Mesenchymal stem cell (in vitro differentiated cells and primary cell): ENCODE measurements around the gene SEMG1.

Experiments used
- DNase-seq: peaks from one replicate; pipeline ENCODE4 v3.0.0-alpha.2; 2013
- H2AFZ ChIP-seq: one replicate; pipeline ENCODE4 v1.6.1; 2013; ENCODE audit warnings: low read depth, mild to moderate bottlenecking, control low read depth, inconsistent platforms, low read length, moderate library complexity
- H2AK5ac ChIP-seq: 2 replicates; pipeline ENCODE4 v1.6.1; 2013; ENCODE audit warnings: low read length, moderate library complexity, mild to moderate bottlenecking, inconsistent platforms; ENCODE audit not compliant: severe bottlenecking
- H2BK120ac ChIP-seq: one replicate; pipeline ENCODE4 v1.6.1; 2013; ENCODE audit warnings: low read depth, mild to moderate bottlenecking, inconsistent platforms, low read length, moderate library complexity
- H2BK12ac ChIP-seq, 2 experiments: one replicate each; pipeline ENCODE4 v1.6.1; 2013; ENCODE audit warnings: inconsistent platforms in 2 of 2, low read length in 2 of 2, mild to moderate bottlenecking in 2 of 2, moderate library complexity in 2 of 2, control low read depth in 1 of 2
- H2BK15ac ChIP-seq: one replicate; pipeline ENCODE4 v1.6.1; 2013; ENCODE audit warnings: mild to moderate bottlenecking, low read depth, inconsistent platforms; ENCODE audit not compliant: poor library complexity, severe bottlenecking
- H2BK5ac ChIP-seq: 2 replicates; pipeline ENCODE4 v1.6.1; 2013; ENCODE audit warnings: low read depth, mild to moderate bottlenecking, low read length, control low read depth, inconsistent platforms; ENCODE audit not compliant: poor library complexity, severe bottlenecking
- H3K14ac ChIP-seq, 2 experiments: one replicate each; pipeline ENCODE4 v1.6.1; 2013; ENCODE audit warnings: inconsistent platforms in 2 of 2, low read length in 2 of 2, control low read depth in 1 of 2, mild to moderate bottlenecking in 1 of 2, moderate library complexity in 1 of 2
- H3K18ac ChIP-seq, 2 experiments: one replicate each; pipeline ENCODE4 v1.6.1; 2013; ENCODE audit warnings: inconsistent platforms in 2 of 2, low read length in 2 of 2, control low read depth in 1 of 2, low read depth in 1 of 2, mild to moderate bottlenecking in 1 of 2
- H3K23ac ChIP-seq, 2 experiments: one replicate each; pipeline ENCODE4 v1.6.1; 2013; ENCODE audit warnings: inconsistent platforms in 2 of 2, low read length in 2 of 2, mild to moderate bottlenecking in 2 of 2, moderate library complexity in 2 of 2, control low read depth in 1 of 2
- H3K27ac ChIP-seq: 2 replicates; pipeline ENCODE4 v1.5.1; 2013; ENCODE audit warnings: mild to moderate bottlenecking, moderate library complexity, low read length, control low read depth, inconsistent platforms; ENCODE audit not compliant: poor library complexity, severe bottlenecking
- H3K27me3 ChIP-seq, 2 experiments: 2 replicates each; pipeline versions ENCODE4 v1.6.1 to v1.7.0; 2013; ENCODE audit warnings: low read length in 2 of 2, mild to moderate bottlenecking in 2 of 2, moderate library complexity in 2 of 2, control low read depth in 1 of 2, inconsistent platforms in 1 of 2; ENCODE audit not compliant: control insufficient read depth in 1 of 2, insufficient read depth in 1 of 2
- H3K36me3 ChIP-seq, 2 experiments: 2 replicates each; pipeline versions ENCODE4 v1.6.1 to v1.7.0; 2013; ENCODE audit warnings: low read length in 2 of 2, control low read depth in 1 of 2, inconsistent platforms in 1 of 2, low read depth in 1 of 2, mild to moderate bottlenecking in 1 of 2; ENCODE audit not compliant: insufficient read depth in 2 of 2, control insufficient read depth in 1 of 2
- H3K4ac ChIP-seq, 2 experiments: one replicate each; pipeline ENCODE4 v1.6.1; 2013; ENCODE audit warnings: inconsistent platforms in 2 of 2, low read length in 2 of 2, mild to moderate bottlenecking in 2 of 2, moderate library complexity in 2 of 2, control low read depth in 1 of 2, low read depth in 1 of 2
- H3K4me1 ChIP-seq: 2 replicates; pipeline ENCODE4 v1.6.1; 2013; ENCODE audit warnings: low read depth, low read length, control low read depth; ENCODE audit not compliant: control insufficient read depth, insufficient read depth
- H3K4me2 ChIP-seq: 2 replicates; pipeline ENCODE4 v1.6.1; 2013; ENCODE audit warnings: low read length, mild to moderate bottlenecking, inconsistent platforms; ENCODE audit not compliant: poor library complexity, severe bottlenecking
- H3K4me3 ChIP-seq, 2 experiments: 2 replicates each; pipeline versions ENCODE4 v1.5.1 to v1.7.0; 2013; ENCODE audit warnings: low read length in 2 of 2, mild to moderate bottlenecking in 2 of 2, control low read depth in 1 of 2, low read depth in 1 of 2; ENCODE audit not compliant: insufficient read depth in 1 of 2
- H3K79me1 ChIP-seq: replicated peaks from 2 replicates; pipeline ENCODE4 v1.6.1; 2013; ENCODE audit warnings: mild to moderate bottlenecking, control low read depth, low read length, inconsistent platforms; ENCODE audit not compliant: poor library complexity, severe bottlenecking
- H3K9ac ChIP-seq: 2 replicates; pipeline ENCODE4 v1.7.0; 2013; ENCODE audit warnings: mild to moderate bottlenecking, low read length, moderate library complexity
- H3K9me3 ChIP-seq: 2 replicates; pipeline ENCODE4 v1.7.0; 2013; ENCODE audit warnings: mild to moderate bottlenecking, low read length; ENCODE audit not compliant: control insufficient read depth
- H4K8ac ChIP-seq: one replicate; pipeline ENCODE4 v1.6.1; 2013; ENCODE audit warnings: inconsistent platforms, mild to moderate bottlenecking, low read length, moderate library complexity
- H4K91ac ChIP-seq: one replicate; pipeline ENCODE4 v1.6.1; 2013; ENCODE audit warnings: mild to moderate bottlenecking, low read length, inconsistent platforms
- WGBS: methylation state at CpG from one replicate; pipeline ENCODE4 v1.1.7; 2013; ENCODE audit warnings: mixed read lengths; 5-methylcytosine and 5-hydroxymethylcytosine counted together

SEMG1 gene

DNA sequence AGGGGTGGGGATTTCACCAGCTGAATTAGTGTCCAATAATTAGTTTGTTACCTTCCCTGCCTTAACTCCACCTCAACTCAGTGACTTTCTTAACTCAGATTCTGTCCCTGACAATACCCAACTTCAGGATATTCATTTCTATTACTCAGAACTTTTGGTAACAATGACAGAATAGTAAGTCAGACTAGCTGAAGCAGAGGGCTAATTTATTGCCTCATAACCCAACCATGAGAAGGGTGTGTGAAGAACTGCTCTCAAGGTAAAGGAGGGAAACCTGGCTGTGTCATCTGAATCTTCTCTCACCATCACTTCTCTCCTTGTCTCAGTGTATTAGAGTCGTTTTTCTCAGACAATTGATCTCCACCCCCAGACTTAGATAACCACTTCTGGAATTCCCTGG lies 33.3 kb upstream of the SEMG1 start:
- Histone ChIP-seq H3K9ac (no peak overlapping the region), H4K91ac (no peak overlapping the region), H2BK15ac (no peak overlapping the region), H2BK5ac (no peak overlapping the region), H3K4me2 (no peak overlapping the region), H3K14ac (no peak overlapping the region), H3K9me3 (peaks cover 7% of the 10 kb centered on the region), H2BK12ac (no peak overlapping the region), H3K18ac (no peak overlapping the region), H3K4ac (no peak overlapping the region), H2BK120ac (no peak overlapping the region), H3K79me1 (no peaks in the 10 kb centered on the region), H2AK5ac (no peak overlapping the region), H3K36me3 (no peaks in the 10 kb centered on the region), H3K4me3 (no peak overlapping the region), H3K23ac (no peak overlapping the region), H4K8ac (no peak overlapping the region), H3K27me3 (peaks cover 0 to 8% of the 10 kb centered on the region in 2 experiments), H3K27ac (no peak overlapping the region), H2AFZ (no peak overlapping the region), H3K4me1 (no peaks in the 10 kb centered on the region)
- no peak for DNase-seq
- 14% methylated on average over 1 of the region's 1 CpG for WGBS

DNA sequence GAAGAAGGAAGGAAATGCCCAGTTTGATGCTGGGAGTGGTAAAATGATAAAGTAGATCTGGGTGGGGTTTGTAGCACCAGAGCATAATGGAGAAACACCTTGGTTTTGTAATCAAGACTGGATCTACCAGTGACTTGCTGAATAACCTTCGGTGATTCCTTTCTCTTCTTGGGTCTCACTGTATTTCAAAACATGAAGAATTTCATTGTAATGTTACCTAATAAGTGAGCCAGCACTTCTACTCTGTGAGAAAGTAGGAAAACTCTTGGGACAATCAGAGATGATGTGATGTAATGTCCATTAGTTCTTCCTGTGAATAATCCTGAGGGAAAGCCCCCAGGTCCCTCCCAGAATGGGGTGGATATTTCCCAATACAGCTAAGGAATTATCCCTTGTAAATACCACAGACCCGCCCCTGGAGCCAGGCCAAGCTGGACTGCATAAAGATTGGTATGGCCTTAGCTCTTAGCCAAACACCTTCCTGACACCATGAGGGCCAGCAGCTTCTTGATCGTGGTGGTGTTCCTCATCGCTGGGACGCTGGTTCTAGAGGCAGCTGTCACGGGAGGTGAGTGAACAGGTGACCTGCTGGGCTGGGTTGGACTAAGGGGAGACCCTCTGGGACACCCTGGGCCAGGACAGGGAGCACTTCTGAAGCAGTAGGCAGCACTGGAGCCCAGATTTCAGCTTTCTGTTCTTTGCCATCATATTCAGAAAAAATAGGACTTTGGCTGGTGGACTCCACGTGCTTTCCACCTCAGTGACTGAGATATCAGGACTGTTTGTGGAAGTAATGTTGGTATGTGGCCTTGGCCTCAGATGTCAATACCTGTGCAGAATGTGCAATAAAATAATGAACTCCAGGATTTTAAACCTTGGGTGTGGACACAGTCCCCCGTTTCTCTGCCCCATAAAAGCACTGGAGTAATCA lies 32.1 kb upstream of the SEMG1 start, which contains the start of gene PI3:
Gene PI3 (plus strand): TSS at position 469 of the 931 bp plus-strand sequence. CDS start 21 bp downstream, at position 490.
- Histone ChIP-seq H3K27me3 (peaks cover 0 to 8% of the 10 kb centered on the region in 2 experiments), H4K8ac (no peak within 1 kb of the TSS), H3K4me1 (no peaks in the 10 kb centered on the region), H3K36me3 (no peaks in the 10 kb centered on the region), H4K91ac (no peak within 1 kb of the TSS), H2BK5ac (no peak within 1 kb of the TSS), H3K79me1 (no peaks in the 10 kb centered on the region), H3K27ac (no peak within 1 kb of the TSS), H3K23ac (no peak within 1 kb of the TSS), H2BK120ac (no peak within 1 kb of the TSS), H2BK15ac (no peak within 1 kb of the TSS), H2AFZ (no peak within 1 kb of the TSS), H3K9ac (no peak within 1 kb of the TSS), H2AK5ac (no peak within 1 kb of the TSS), H3K18ac (no peak within 1 kb of the TSS), H2BK12ac (no peak within 1 kb of the TSS), H3K4me2 (no peak within 1 kb of the TSS), H3K4ac (no peak within 1 kb of the TSS), H3K4me3 (no peak within 1 kb of the TSS), H3K14ac (no peak within 1 kb of the TSS), H3K9me3 (peaks cover 5% of the 10 kb centered on the region)
- WGBS = 60% methylated on average over 7 of the region's 8 CpGs
- peak; percentile 1 for DNase-seq

DNA sequence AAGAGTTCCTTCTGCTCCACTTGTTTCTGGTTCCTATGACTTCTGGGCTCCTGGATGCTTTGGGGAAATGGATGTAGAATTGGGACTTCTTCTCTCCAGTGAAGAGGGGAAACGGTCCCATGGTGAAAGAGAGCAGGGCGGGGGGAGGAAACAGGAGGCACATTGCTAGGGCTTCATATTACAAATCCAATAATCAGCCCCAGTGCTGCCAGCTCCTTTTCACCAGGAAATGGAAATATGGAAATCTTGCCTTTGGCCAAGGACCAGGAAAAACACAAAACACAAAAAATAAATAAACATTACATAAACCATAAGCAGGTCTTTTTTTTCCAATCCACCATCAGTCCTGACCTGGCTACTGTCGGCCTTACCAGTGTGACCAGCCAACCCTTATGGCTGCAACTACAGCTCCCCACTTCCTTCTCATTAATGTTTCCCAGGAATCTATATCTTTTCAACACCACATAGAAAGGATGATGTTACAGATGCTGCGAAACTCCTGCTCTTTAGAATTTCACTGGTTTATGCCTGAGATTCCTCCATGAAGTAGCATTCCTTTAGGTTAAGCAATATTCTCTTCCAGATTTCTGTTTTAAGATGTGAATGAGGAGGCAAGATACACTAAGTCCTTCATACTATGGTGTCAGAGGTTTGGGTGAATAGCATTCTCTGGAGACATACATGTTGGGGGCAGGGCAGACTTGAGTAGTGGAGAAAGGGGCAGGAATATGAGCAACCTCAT lies 30.1 kb upstream of the SEMG1 start:
- Histone ChIP-seq H3K4ac (no peak overlapping the region), H3K27ac (no peak overlapping the region), H3K27me3 (peaks cover 0 to 8% of the 10 kb centered on the region in 2 experiments), H3K9ac (no peak overlapping the region), H2BK5ac (no peak overlapping the region), H3K4me1 (no peaks in the 10 kb centered on the region), H4K8ac (no peak overlapping the region), H3K18ac (no peak overlapping the region), H2AK5ac (no peak overlapping the region), H3K4me3 (no peak overlapping the region), H3K9me3 (no peaks in the 10 kb centered on the region), H2BK15ac (no peak overlapping the region), H2BK12ac (no peak overlapping the region), H2BK120ac (no peak overlapping the region), H3K4me2 (no peak overlapping the region), H3K36me3 (no peaks in the 10 kb centered on the region), H2AFZ (no peak overlapping the region), H3K23ac (no peak overlapping the region), H3K79me1 (no peaks in the 10 kb centered on the region), H4K91ac (no peak overlapping the region), H3K14ac (no peak overlapping the region)
- WGBS = 78% methylated on average over 4 of the region's 4 CpGs
- DNase-seq = no peak

DNA sequence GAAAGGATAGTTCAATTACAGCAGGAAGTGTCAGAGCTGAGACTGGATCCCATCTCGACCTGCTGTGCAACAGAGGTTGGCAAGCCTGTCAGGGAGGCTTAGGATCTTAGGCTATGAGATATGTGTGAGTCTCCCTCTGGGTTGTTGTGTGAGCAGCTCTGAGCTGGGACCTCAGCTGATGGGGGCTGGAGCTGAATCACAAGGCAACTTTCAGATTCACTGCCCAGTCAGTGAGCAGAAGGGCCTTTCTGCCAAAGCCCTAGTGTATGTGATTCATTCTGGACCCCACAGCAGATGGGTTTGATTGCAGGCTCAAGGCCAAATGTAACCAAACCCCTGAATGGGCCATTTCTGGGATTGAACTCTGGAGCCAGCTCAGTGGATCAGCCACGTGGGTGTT lies 27.7 kb upstream of the SEMG1 start:
- H2BK120ac ChIP-seq = no peak overlapping the region
- 39% methylated on average over 2 of the region's 2 CpGs for WGBS
- H3K9me3 ChIP-seq = no peaks in the 10 kb centered on the region
- no peak overlapping the region for H3K4me2 ChIP-seq
- H2BK15ac ChIP-seq = no peak overlapping the region
- no peak overlapping the region for H2BK5ac ChIP-seq
- no peak overlapping the region for H3K27ac ChIP-seq
- no peaks in the 10 kb centered on the region for H3K4me1 ChIP-seq
- DNase-seq = no peak
- no peak overlapping the region for H2AK5ac ChIP-seq
- no peak overlapping the region for H3K9ac ChIP-seq
- H3K18ac ChIP-seq = no peak overlapping the region
- no peak overlapping the region for H3K4ac ChIP-seq
- no peak overlapping the region for H4K8ac ChIP-seq
- no peak overlapping the region for H2BK12ac ChIP-seq
- no peak overlapping the region for H3K23ac ChIP-seq
- H3K27me3 ChIP-seq = peaks cover 0 to 8% of the 10 kb centered on the region in 2 experiments
- no peaks in the 10 kb centered on the region for H3K36me3 ChIP-seq
- no peak overlapping the region for H2AFZ ChIP-seq
- peak overlapping the region in 1 of 2 experiments; percentile 3 for H3K4me3 ChIP-seq
- no peak overlapping the region for H4K91ac ChIP-seq
- H3K79me1 ChIP-seq = no peaks in the 10 kb centered on the region
- H3K14ac ChIP-seq = no peak overlapping the region
